ENCODE measurements around the gene UCK2.

- TF ChIP-seq CTCF (IDR thresholded peaks at IDR 0.05) (no peak), POLR2AphosphoS5 (IDR thresholded peaks at IDR 0.05; ENCODE audit: low read depth, low read length) (no peak)
Measured at GRCh38 chr1:165877940-165878556, 50.6 kb downstream of the UCK2 start.
